ENCODE measurements around the gene FAM234B. TPM values are rescaled to one million over a fixed set of nuclear protein-coding genes. Genes with fewer than 3 reads are reported as not detected.

FAM234B gene
- total RNA-seq, 4 donors from 2014 or later: 6.3 to 14.2 (median 7.5) TPM

DNA sequence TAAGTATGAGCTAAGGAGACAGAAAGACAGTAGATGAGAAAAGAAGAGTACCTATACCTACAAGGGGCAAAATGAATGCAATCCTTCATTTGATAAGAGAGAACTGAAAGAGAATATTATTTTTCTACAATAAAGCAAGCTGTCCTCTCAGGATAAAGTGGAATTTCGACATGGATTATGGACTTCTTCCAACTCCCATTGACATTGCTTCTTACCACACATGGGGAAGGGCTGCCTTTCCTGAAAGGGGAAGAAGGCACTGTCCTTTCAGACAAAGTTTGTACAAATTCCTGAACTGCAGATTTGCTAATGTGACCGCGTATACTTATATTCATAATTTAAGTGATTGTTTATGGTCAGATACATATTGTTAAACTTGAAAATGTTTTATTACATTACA, 39.8 kb upstream of the FAM234B start:
- no peak for ATAC-seq (ENCODE audit: low FRiP score)
- DNase-seq (ENCODE audit: low spot score): no peak
- TF ChIP-seq, protein P1, sequence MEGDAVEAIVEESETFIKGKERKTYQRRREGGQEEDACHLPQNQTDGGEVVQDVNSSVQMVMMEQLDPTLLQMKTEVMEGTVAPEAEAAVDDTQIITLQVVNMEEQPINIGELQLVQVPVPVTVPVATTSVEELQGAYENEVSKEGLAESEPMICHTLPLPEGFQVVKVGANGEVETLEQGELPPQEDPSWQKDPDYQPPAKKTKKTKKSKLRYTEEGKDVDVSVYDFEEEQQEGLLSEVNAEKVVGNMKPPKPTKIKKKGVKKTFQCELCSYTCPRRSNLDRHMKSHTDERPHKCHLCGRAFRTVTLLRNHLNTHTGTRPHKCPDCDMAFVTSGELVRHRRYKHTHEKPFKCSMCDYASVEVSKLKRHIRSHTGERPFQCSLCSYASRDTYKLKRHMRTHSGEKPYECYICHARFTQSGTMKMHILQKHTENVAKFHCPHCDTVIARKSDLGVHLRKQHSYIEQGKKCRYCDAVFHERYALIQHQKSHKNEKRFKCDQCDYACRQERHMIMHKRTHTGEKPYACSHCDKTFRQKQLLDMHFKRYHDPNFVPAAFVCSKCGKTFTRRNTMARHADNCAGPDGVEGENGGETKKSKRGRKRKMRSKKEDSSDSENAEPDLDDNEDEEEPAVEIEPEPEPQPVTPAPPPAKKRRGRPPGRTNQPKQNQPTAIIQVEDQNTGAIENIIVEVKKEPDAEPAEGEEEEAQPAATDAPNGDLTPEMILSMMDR (IDR thresholded peaks at IDR 0.05): no peak

DNA sequence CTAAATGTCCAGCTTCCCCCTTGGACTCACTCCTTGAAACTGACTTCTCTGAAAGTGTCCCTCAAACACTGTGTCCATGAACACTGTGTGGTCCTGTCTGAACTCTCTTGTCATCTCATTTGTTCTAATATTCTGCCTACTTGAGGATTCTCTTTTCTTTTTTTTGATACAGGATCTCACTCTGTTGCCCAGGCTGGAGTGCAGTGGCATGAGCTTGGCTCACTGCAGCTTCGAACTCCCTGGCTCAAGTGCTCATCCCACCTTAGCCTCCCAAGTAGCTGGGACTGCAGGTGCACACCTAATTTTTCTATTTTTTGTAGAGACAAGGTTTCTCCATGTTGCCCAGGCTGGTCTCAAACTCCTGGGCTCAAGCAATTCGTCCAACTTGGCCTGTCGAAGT, 39.2 kb upstream of the FAM234B start:
- ATAC-seq (ENCODE audit: low FRiP score) (no peak), DNase-seq (ENCODE audit: low spot score) (no peak)
- TF ChIP-seq, protein P1 (IDR thresholded peaks at IDR 0.05): no peak

DNA sequence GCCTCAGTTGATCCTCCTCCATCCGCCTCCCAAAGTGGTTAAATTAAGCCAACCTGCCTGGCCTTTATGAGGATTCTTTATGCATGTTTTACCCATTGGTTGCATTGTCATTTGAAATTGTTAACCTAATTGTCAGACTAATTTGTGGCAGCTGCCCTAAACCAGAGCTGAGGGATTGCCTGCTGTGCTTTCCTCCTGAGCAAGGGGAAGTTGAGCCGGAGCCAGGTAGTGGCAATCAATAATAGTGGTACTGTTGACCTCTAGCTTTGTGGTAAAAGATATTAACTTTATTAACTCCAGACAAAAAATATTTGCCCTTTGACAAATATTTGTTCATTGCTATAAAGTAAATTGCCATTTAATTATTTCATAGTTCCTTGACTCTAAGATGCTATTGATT, 38.5 kb upstream of the FAM234B start:
- no peak for ATAC-seq (ENCODE audit: low FRiP score)
- no peak for DNase-seq (ENCODE audit: low spot score)
- TF ChIP-seq, protein P1 (IDR thresholded peaks at IDR 0.05): no peak

DNA sequence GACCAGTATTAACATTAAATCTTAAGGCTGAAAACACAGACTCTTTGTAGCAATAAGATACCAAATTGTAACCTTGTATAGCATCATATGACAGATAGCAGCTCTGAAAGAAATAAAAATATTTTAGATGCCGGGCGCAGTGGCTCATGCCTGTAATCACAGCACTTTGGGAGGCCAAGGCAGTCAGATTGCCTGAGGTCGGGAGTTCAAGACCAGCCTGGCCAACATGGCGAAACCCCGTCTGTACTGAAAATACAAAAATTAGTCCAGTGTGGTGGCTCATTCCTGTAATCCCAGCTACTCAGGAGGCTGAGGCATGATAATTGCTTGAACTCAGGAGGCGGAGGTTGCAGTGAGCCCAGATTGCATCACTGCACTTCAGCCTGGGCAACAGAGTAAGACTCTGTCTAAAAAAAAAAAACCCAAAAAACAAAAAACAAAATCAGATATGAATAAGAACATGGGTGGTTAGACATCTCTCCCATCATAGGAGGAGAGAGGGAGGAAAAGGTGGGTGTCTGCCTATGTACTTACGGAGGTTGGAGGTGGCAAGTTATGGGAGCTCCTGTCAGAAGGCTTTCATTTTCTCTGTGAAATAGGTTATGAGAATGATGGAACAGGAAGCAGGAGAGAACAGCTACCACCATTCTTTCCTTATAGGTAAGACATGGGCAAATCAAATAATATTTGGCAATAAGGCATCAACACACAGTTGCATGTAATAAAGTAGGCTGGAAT, 36.5 kb upstream of the FAM234B start:
- ATAC-seq (ENCODE audit: low FRiP score): no peak
- TF ChIP-seq, protein P1 (IDR thresholded peaks at IDR 0.05): no peak
- no peak for DNase-seq (ENCODE audit: low spot score)

DNA sequence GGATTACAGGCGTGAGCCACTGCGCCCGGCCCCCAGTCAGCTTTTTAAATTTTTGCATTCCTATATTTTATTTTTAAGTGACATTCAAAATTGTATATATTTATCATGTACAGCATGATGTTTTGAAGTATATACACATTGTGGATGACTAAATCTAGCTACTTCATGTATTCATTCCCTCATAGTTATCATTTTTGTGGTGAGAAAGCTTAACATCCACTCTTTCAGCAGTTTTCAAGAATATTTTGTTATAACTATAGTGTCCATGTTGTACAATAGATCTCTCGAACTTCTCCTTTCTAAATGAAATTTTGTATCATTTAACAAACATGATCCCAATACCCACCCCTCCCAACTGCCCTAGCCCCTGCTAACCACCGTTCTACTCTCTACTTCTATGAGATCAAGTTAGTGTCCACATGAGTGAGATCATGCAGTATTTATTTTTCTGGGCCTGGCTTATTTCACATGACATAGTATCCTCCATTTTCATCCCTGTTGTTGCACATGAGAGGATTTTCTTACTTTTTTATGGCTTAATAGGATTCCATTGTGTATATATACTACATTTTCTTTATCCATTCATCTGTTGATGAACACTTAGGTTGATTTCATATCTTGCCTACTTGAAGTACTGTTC, 35.3 kb upstream of the FAM234B start:
- DNase-seq (ENCODE audit: low spot score) (no peak), ATAC-seq (ENCODE audit: low FRiP score) (no peak)
- TF ChIP-seq, protein P1 (IDR thresholded peaks at IDR 0.05): no peak

DNA sequence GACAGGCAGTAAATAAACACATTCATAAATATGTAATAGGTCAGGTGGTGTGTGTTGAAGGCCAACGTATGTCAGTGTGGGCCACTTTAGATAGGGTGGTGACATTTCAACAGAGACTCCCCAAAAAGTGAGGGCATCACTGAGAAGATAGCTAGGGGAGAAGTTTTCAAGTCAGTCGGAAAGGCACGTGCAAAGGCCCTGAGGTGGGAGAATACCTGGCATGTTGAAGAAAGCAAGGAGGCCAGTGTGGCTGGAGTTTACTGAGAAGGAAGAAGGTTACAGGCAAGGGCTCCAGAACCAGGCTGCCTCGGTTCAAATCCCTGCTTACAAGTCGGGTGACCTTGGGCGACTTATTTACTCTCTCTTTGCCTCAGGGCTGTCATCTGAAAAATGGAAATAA, 33.1 kb upstream of the FAM234B start:
- no peak for DNase-seq (ENCODE audit: low spot score)
- TF ChIP-seq, protein P1 (IDR thresholded peaks at IDR 0.05): no peak

DNA sequence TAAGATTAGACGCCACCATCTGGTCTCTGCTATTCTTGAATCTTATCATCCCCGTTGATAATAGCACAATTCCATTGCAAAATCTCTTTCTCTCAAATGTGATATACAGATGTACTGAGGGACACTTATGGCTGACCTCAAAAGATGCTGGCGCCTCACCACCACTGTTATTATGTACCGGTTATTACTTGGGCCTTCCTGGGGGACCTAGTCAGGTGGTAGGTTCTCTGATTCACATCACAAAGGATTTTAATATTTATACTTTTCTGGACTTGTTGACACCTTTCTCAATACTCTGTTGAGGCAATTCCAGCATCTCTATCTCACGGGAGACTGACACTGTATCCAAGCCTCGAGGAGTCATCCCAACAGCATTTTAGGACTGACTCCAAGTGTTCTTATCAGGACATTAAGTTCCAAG, 21.3 kb upstream of the FAM234B start:
- TF ChIP-seq, protein P1 (IDR thresholded peaks at IDR 0.05): no peak
- no peak for DNase-seq (ENCODE audit: low spot score)
- ATAC-seq (ENCODE audit: low FRiP score): no peak

More for the DNA sequence above, 33.1 kb upstream of the FAM234B start:
- ATAC-seq (ENCODE audit: low FRiP score): no peak

All from omental fat pad (tissue), 4 donors.